Memory B cell (primary cell): ENCODE data around the gene F3.

Source experiments
- ATAC-seq: fragments of 150-1000 bp; cut with Tn5 transposase; 2 replicates; pipeline ENCODE4 v1.10.0; 2021; ENCODE audit warnings: low read depth, mild to moderate bottlenecking, moderate library complexity
- DNase-seq, 2 donors: peaks; one replicate each; pipeline ENCODE4 v3.0.0; 2022; ENCODE audit warnings: low spot score in 2 of 2
- H3K27ac Mint-ChIP-seq: one replicate; pipeline ENCODE4 v1.8.0; 2022; ENCODE audit warnings: mild to moderate bottlenecking, moderate library complexity, mixed read lengths
- H3K27me3 Mint-ChIP-seq: one replicate; pipeline ENCODE4 v1.8.0; 2022; ENCODE audit warnings: mixed read lengths
- H3K36me3 Mint-ChIP-seq: one replicate; pipeline ENCODE4 v1.8.0; 2022; ENCODE audit warnings: mild to moderate bottlenecking, mixed read lengths
- H3K4me1 Mint-ChIP-seq: one replicate; pipeline ENCODE4 v1.8.0; 2022; ENCODE audit warnings: mixed read lengths
- H3K4me3 Mint-ChIP-seq: one replicate; pipeline ENCODE4 v1.8.0; 2022; ENCODE audit warnings: mild to moderate bottlenecking, moderate library complexity, mixed read lengths
- H3K9me3 Mint-ChIP-seq: one replicate; pipeline ENCODE4 v1.8.0; 2022; ENCODE audit warnings: mixed read lengths

F3 gene

DNA sequence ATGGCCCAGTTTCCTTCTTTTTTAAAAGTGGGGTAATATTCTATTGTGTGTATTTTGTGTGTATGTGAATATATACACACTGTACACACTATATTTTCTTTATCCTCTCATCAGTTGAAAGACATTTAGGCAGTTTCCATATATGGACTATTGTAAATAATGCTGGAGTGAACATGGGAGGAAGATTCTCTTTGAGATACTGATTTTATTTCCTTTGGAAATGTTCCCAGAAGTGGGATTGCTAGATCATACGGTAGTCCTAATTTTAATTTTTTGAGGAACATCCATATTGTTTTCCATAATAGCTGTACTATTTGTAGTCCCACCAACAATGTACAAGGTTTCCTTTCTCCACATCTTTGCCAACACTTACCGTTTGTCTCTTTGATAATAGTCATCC lies 51.0 kb downstream of the F3 start:
- H3K36me3 Mint-ChIP-seq: peaks cover 36% of the 10 kb centered on the region
- no peak for DNase-seq
- no peak overlapping the region for H3K27ac Mint-ChIP-seq

DNA sequence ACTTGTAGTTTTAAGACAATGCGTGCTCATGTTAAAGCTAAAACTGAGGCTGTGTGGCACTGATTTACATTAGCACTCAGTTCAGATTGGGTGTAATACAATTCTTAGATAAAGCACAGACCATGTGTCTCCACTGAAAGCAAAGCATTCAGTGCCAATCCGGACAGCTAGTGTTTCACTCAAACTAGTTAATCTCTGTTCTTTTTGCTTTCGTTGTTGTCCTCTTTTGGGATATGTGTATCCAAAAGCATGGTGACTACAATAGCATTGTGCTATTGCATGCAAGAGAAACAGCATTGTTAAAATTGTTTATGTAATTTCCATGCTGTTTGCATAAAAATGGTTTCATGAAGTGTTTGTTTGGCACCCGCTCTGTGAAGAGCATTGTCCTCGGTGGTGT lies 54.6 kb downstream of the F3 start:
- DNase-seq: no peak
- ATAC-seq: no peak
- H3K36me3 Mint-ChIP-seq: peaks cover 41% of the 10 kb centered on the region

More for the DNA sequence above, 51.0 kb downstream of the F3 start:
- Mint-ChIP-seq H3K4me1 (no peaks in the 10 kb centered on the region), H3K4me3 (no peak overlapping the region), H3K9me3 (no peaks in the 10 kb centered on the region), H3K27me3 (no peaks in the 10 kb centered on the region)
- ATAC-seq: no peak

DNA sequence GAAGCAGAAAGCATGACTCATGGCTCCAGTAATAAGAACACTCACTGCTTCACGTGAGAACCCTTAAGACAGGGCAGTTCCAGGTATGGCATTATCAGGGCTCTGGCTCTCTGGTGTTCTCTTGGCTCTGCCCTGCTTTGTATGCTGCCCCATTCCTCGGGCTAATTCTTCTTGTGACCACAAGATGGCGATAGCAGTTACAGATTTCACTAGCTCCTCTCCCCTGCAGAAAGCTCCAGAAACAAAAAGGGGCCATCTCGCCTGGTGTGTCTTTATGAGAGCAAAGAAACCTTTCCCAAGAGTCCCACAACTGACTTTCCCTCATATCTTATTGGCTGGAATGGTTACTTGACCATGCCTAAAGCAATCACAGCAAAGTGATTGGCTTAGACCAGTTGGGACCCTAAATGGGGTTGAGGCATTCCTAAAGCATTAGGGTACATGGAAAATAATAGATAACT lies 60.1 kb downstream of the F3 start:
- Mint-ChIP-seq H3K4me1 (no peaks in the 10 kb centered on the region), H3K4me3 (no peak overlapping the region), H3K9me3 (no peaks in the 10 kb centered on the region), H3K27ac (no peak overlapping the region), H3K27me3 (no peaks in the 10 kb centered on the region), H3K36me3 (peaks cover 20% of the 10 kb centered on the region)
- ATAC-seq: peak; percentile 72
- DNase-seq: peak; percentile 40 to 43

More for the DNA sequence above, 54.6 kb downstream of the F3 start:
- Mint-ChIP-seq H3K9me3 (no peaks in the 10 kb centered on the region), H3K4me3 (no peak overlapping the region), H3K27ac (no peak overlapping the region), H3K4me1 (no peaks in the 10 kb centered on the region), H3K27me3 (no peaks in the 10 kb centered on the region)

DNA sequence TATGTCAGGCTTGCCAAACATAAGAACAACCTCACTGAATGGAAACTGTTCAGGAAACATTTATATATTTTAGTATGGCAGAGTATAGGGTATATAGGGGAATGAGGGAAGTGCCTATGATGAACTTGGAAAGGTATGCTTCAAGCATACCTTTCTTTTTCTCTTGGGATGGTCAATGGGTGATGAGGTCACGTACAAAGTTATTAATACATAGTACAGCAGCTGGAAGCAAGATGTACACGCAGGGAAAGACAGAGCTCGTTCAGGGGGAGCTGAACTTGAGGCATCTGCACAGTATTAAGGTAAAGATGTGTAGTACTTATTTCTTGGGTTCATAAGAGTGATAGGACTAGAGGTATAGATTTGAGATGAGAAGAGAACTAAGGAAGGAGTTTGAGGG lies 61.9 kb downstream of the F3 start:
- Mint-ChIP-seq H3K9me3 (no peaks in the 10 kb centered on the region), H3K4me3 (no peak overlapping the region), H3K4me1 (no peaks in the 10 kb centered on the region), H3K27ac (no peak overlapping the region), H3K36me3 (peaks cover 21% of the 10 kb centered on the region), H3K27me3 (no peaks in the 10 kb centered on the region)
- no peak for DNase-seq
- no peak for ATAC-seq
